MM.1S (cell line): Measurements from ENCODE around the gene CHMP4A.

Experiments
- CTCF ChIP-seq: fragments of 300-600 bp; sonication (generic); IDR thresholded peaks from 2 replicates; pipeline ENCODE4 v1.5.1; 2016; ENCODE audit warnings: antibody characterized with exemption, low read length, mixed read lengths
- EZH2 ChIP-seq: fragments of 300-600 bp; sonication (generic); optimal IDR thresholded peaks from 2 replicates; pipeline ENCODE3; 2017; ENCODE audit warnings: low read depth, mild to moderate bottlenecking, antibody characterized with exemption, low read length, mixed read lengths
- EZH2phosphoT487 ChIP-seq: fragments of 300-600 bp; sonication (generic); IDR thresholded peaks from 2 replicates; pipeline ENCODE4 v1.6.1; 2018; ENCODE audit warnings: antibody characterized with exemption, low read length

- TF ChIP-seq CTCF: no peak
- TF ChIP-seq EZH2phosphoT487: no peak
- TF ChIP-seq EZH2: no peak
These were observed 47.5 kb upstream of the CHMP4A start for GRCh38 chr14:24260780-24261157.
